ENCODE data around the gene SMIM20.

GRCh38 chr4:25970691-25971432 is 56.8 kb downstream of the SMIM20 start:
- TF ChIP-seq CTCF (conservative IDR thresholded peaks at IDR 0.05; ENCODE audit: low read depth, low read length) (no peak), RAD21 (IDR thresholded peaks at IDR 0.05; ENCODE audit: low read length) (no peak)

All from IMR-90 (cell line).